Left ventricle myocardium inferior (tissue), 1 donor: ENCODE measurements around the gene TMEM45A. TPM values are rescaled to one million over a fixed set of nuclear protein-coding genes. Genes with fewer than 3 reads are reported as not detected.

ENCODE experiments used
- DNase-seq: peaks from one replicate; pipeline ENCODE4 v3.0.0-alpha.2; 2020
- H3K27ac ChIP-seq: fragments of 200-600 bp; replicated peaks from 2 replicates; pipeline ENCODE4 v1.8.0; 2021
- H3K27me3 ChIP-seq: fragments of 200-600 bp; 2 replicates; pipeline ENCODE4 v1.8.0; 2021; ENCODE audit warnings: low read depth
- H3K36me3 ChIP-seq: fragments of 200-600 bp; 2 replicates; pipeline ENCODE4 v1.8.0; 2021
- H3K4me1 ChIP-seq: fragments of 200-600 bp; 2 replicates; pipeline ENCODE4 v1.8.0; 2021
- H3K4me3 ChIP-seq: fragments of 200-600 bp; 2 replicates; pipeline ENCODE4 v1.8.0; 2021; ENCODE audit warnings: mild to moderate bottlenecking, moderate library complexity
- H3K9me3 ChIP-seq: fragments of 200-600 bp; replicated peaks from 2 replicates; pipeline ENCODE4 v1.8.0; 2021
- intact Hi-C: fragments of 100-400 bp; cut with micrococcal nuclease; formaldehyde crosslinking; loops from one replicate; pipeline ENCODE4 v1.11.0; 2022
- total RNA-seq: library from RNA; stranded (reverse); fragmentation: NEBNext Ultra II Directional; extraction: Animal tissue kit (Norgen Biotek cat#: 25700); gene quantifications from one replicate; pipeline ENCODE4 v1.2.1, GENCODE V29; 2021
- TF ChIP-seq, protein P1 (sequence below): fragments of 200-600 bp; IDR thresholded peaks from 2 replicates; pipeline ENCODE4 v1.8.0; 2021; ENCODE audit warnings: antibody characterized with exemption, mild to moderate bottlenecking, borderline replicate concordance
- donor health status: DM: no; HTN: yes; CAD: no; lungs with severe emphysema.

TMEM45A gene
- total RNA-seq, 1 donor from 2014 or later = 3.2 TPM

DNA sequence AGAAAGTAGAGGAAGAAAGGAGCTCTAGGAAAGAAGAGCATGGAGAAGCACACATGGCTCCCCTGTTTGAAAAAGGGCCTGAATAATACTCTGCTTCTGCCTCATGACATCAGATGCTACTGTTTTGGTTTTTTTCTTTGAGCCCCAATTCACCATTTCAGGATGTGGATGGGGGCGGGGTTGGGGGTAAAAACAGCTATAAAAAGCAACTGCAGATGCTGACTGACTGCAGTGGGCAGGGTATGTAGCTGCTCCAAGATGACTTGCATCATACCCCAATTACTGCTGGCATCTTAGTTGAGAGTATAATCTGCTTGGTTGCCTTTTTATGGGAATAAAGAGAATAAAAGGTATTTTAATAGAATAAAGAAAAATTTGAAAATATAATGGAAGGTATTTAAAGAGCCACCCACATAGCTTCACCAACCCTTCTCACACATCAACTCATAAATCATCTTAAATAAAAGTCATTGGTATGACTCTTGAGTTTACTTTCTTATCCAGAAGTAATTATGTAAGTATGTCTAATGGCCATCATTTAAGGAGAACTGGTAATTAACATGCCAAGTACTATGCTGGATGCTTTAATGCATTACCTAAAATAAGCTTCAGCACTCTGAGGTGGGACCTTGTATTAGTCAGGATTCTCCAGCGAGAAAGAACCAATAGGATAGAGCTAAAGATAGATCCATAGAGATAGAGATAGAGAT, 36.4 kb upstream of the TMEM45A start:
- H3K27me3 ChIP-seq = no peaks in the 10 kb centered on the region
- intact Hi-C loops = no loop called here
- peaks cover 6% of the 10 kb centered on the region for H3K36me3 ChIP-seq
- H3K4me3 ChIP-seq = no peak overlapping the region
- H3K27ac ChIP-seq = no peak overlapping the region
- DNase-seq = no peak
- TF ChIP-seq, protein P1, sequence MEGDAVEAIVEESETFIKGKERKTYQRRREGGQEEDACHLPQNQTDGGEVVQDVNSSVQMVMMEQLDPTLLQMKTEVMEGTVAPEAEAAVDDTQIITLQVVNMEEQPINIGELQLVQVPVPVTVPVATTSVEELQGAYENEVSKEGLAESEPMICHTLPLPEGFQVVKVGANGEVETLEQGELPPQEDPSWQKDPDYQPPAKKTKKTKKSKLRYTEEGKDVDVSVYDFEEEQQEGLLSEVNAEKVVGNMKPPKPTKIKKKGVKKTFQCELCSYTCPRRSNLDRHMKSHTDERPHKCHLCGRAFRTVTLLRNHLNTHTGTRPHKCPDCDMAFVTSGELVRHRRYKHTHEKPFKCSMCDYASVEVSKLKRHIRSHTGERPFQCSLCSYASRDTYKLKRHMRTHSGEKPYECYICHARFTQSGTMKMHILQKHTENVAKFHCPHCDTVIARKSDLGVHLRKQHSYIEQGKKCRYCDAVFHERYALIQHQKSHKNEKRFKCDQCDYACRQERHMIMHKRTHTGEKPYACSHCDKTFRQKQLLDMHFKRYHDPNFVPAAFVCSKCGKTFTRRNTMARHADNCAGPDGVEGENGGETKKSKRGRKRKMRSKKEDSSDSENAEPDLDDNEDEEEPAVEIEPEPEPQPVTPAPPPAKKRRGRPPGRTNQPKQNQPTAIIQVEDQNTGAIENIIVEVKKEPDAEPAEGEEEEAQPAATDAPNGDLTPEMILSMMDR = no peak
- H3K9me3 ChIP-seq = no peaks in the 10 kb centered on the region
- H3K4me1 ChIP-seq = no peaks in the 10 kb centered on the region

GRCh38 chr3:100456745-100457144, 35.7 kb upstream of the TMEM45A start:
- Histone ChIP-seq H3K27me3 (no peaks in the 10 kb centered on the region), H3K4me3 (no peak overlapping the region), H3K4me1 (no peaks in the 10 kb centered on the region), H3K9me3 (no peaks in the 10 kb centered on the region), H3K36me3 (peaks cover 2% of the 10 kb centered on the region), H3K27ac (no peak overlapping the region)
- intact Hi-C loops = no loop called here
- DNase-seq = no peak
- TF ChIP-seq, protein P1 = no peak

- Histone ChIP-seq H3K27me3 (no peaks in the 10 kb centered on the region), H3K36me3 (no peaks in the 10 kb centered on the region), H3K9me3 (no peaks in the 10 kb centered on the region), H3K4me1 (no peaks in the 10 kb centered on the region), H3K27ac (no peak overlapping the region), H3K4me3 (no peak overlapping the region)
- no peak for DNase-seq
- intact Hi-C loops = no loop called here
- TF ChIP-seq, protein P1 = no peak
Observed at GRCh38 chr3:100457811-100458210, 34.6 kb upstream of the TMEM45A start.

- DNase-seq = no peak
- Histone ChIP-seq H3K4me3 (no peak overlapping the region), H3K4me1 (no peaks in the 10 kb centered on the region), H3K27me3 (no peaks in the 10 kb centered on the region), H3K9me3 (no peaks in the 10 kb centered on the region), H3K36me3 (no peaks in the 10 kb centered on the region), H3K27ac (no peak overlapping the region)
- TF ChIP-seq, protein P1 = no peak
- intact Hi-C loops = no loop called here
Observed at GRCh38 chr3:100458814-100459213, 33.6 kb upstream of the TMEM45A start.

DNA sequence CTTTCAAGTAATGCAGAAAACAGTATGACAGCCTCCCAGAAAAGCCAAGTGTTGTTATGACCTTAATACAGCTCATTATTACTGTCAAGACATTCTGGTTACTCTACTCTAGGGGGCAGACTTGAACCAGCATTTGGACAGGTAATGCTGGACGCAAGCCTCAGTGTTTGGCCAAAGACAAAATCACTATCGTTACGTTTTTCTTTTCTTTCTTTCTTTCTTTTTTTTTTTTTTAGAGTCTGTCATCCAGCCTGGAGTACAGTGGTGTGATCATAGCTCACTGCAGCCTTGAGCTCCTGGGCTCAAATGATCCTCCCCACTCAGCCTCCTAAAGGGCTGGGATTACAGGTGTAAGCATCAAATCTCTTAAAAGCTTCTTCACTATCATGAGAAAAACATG, 29.4 kb upstream of the TMEM45A start:
- Histone ChIP-seq H3K27me3 (no peaks in the 10 kb centered on the region), H3K36me3 (no peaks in the 10 kb centered on the region), H3K4me1 (no peaks in the 10 kb centered on the region), H3K4me3 (no peak overlapping the region), H3K27ac (no peak overlapping the region), H3K9me3 (peaks cover 9% of the 10 kb centered on the region)
- TF ChIP-seq, protein P1 = peak; percentile 75
- DNase-seq = no peak
- intact Hi-C loops = loop anchor here (5.0 kb wide), 1 partner anchor 129 kb away; no protein-coding TSS in a partner anchor
